HEK293 (cell line): Measurements from ENCODE around the gene CLASP1.

Experiments used
- ELK4 ChIP-seq: IDR thresholded peaks from 2 replicates; pipeline ENCODE4 v1.6.1; 2011; ENCODE audit warnings: mild to moderate bottlenecking, low read depth, low read length, borderline replicate concordance
- GLI2 ChIP-seq: fragments of 450-650 bp; formaldehyde crosslinking; IDR thresholded peaks from 2 replicates; pipeline ENCODE4; 2017; ENCODE audit warnings: missing biosample characterization, missing genetic modification characterization, low read depth, borderline replicate concordance
- GLIS1 ChIP-seq: fragments of 450-650 bp; formaldehyde crosslinking; IDR thresholded peaks from 2 replicates; pipeline ENCODE4 v1.5.1; 2016; ENCODE audit warnings: missing biosample characterization, missing genetic modification characterization
- HIC1 ChIP-seq: fragments of 450-650 bp; formaldehyde crosslinking; IDR thresholded peaks from 2 replicates; pipeline ENCODE4 v1.5.1; 2016; ENCODE audit warnings: missing biosample characterization, missing genetic modification characterization
- KLF16 ChIP-seq: fragments of 450-650 bp; formaldehyde crosslinking; IDR thresholded peaks from 2 replicates; pipeline ENCODE4 v1.5.1; 2017; ENCODE audit warnings: missing biosample characterization, missing genetic modification characterization
- PRDM6 ChIP-seq: fragments of 450-650 bp; formaldehyde crosslinking; IDR thresholded peaks from 2 replicates; pipeline ENCODE4 v1.5.1; 2017; ENCODE audit warnings: missing biosample characterization, missing genetic modification characterization
- RBAK ChIP-seq: fragments of 450-650 bp; formaldehyde crosslinking; IDR thresholded peaks from 2 replicates; pipeline ENCODE4 v1.5.1; 2016; ENCODE audit warnings: missing biosample characterization, missing genetic modification characterization
- SCRT1 ChIP-seq: fragments of 450-650 bp; formaldehyde crosslinking; IDR thresholded peaks from 2 replicates; pipeline ENCODE4 v1.5.1; 2016; ENCODE audit warnings: missing biosample characterization, missing genetic modification characterization, borderline replicate concordance
- ZBTB17 ChIP-seq: fragments of 450-650 bp; formaldehyde crosslinking; IDR thresholded peaks from 2 replicates; pipeline ENCODE4 v1.5.1; 2016; ENCODE audit warnings: missing biosample characterization, missing genetic modification characterization
- ZBTB7A ChIP-seq: fragments of 450-650 bp; formaldehyde crosslinking; IDR thresholded peaks from 2 replicates; pipeline ENCODE4 v1.5.1; 2016; ENCODE audit warnings: low read depth, missing biosample characterization, missing genetic modification characterization
- ZFP3 ChIP-seq: fragments of 450-650 bp; formaldehyde crosslinking; IDR thresholded peaks from 2 replicates; pipeline ENCODE4 v1.5.1; 2016; ENCODE audit warnings: low read depth, missing biosample characterization, missing genetic modification characterization
- ZFP69B ChIP-seq: fragments of 450-650 bp; formaldehyde crosslinking; IDR thresholded peaks from 2 replicates; pipeline ENCODE4 v1.5.1; 2016; ENCODE audit warnings: missing biosample characterization, missing genetic modification characterization
- ZNF112 ChIP-seq: fragments of 450-650 bp; formaldehyde crosslinking; IDR thresholded peaks from 2 replicates; pipeline ENCODE4 v1.5.0; 2017; ENCODE audit warnings: missing biosample characterization, missing genetic modification characterization
- ZNF140 ChIP-seq: fragments of 450-650 bp; formaldehyde crosslinking; IDR thresholded peaks from 2 replicates; pipeline ENCODE4 v1.5.1; 2016; ENCODE audit warnings: missing biosample characterization, missing genetic modification characterization
- ZNF148 ChIP-seq: fragments of 450-650 bp; formaldehyde crosslinking; IDR thresholded peaks from 2 replicates; pipeline ENCODE4 v1.5.0; 2017; ENCODE audit warnings: missing biosample characterization, missing genetic modification characterization, borderline replicate concordance
- ZNF16 ChIP-seq: fragments of 450-650 bp; formaldehyde crosslinking; IDR thresholded peaks from 2 replicates; pipeline ENCODE4 v1.5.1; 2016; ENCODE audit warnings: low read depth, missing biosample characterization, missing genetic modification characterization
- ZNF175 ChIP-seq: fragments of 450-650 bp; formaldehyde crosslinking; IDR thresholded peaks from 2 replicates; pipeline ENCODE4 v1.5.1; 2016; ENCODE audit warnings: missing biosample characterization, missing genetic modification characterization
- ZNF19 ChIP-seq: fragments of 450-650 bp; formaldehyde crosslinking; IDR thresholded peaks from 2 replicates; pipeline ENCODE4; 2016; ENCODE audit warnings: missing biosample characterization, missing genetic modification characterization, low read depth
- ZNF292 ChIP-seq: fragments of 450-650 bp; formaldehyde crosslinking; IDR thresholded peaks from 2 replicates; pipeline ENCODE4 v1.5.1; 2016; ENCODE audit warnings: low read depth, missing biosample characterization, missing genetic modification characterization, borderline replicate concordance
- ZNF302 ChIP-seq: fragments of 450-650 bp; formaldehyde crosslinking; IDR thresholded peaks from 2 replicates; pipeline ENCODE4 v1.5.1; 2016; ENCODE audit warnings: missing biosample characterization, missing genetic modification characterization, low read depth
- ZNF354C ChIP-seq: fragments of 450-650 bp; formaldehyde crosslinking; IDR thresholded peaks from 2 replicates; pipeline ENCODE4 v1.5.1; 2016; ENCODE audit warnings: missing biosample characterization, missing genetic modification characterization, low read depth, borderline replicate concordance
- ZNF394 ChIP-seq: fragments of 450-650 bp; formaldehyde crosslinking; IDR thresholded peaks from 2 replicates; pipeline ENCODE4 v1.5.1; 2016; ENCODE audit warnings: missing biosample characterization, missing genetic modification characterization, mild to moderate bottlenecking, moderate library complexity, borderline replicate concordance
- ZNF571 ChIP-seq: fragments of 450-650 bp; formaldehyde crosslinking; IDR thresholded peaks from 2 replicates; pipeline ENCODE4 v1.5.0; 2017; ENCODE audit warnings: missing biosample characterization, missing genetic modification characterization
- ZNF610 ChIP-seq: fragments of 450-650 bp; formaldehyde crosslinking; IDR thresholded peaks from 2 replicates; pipeline ENCODE4 v1.5.1; 2016; ENCODE audit warnings: missing biosample characterization, missing genetic modification characterization, borderline replicate concordance
- ZNF677 ChIP-seq: fragments of 450-650 bp; IDR thresholded peaks from 2 replicates; pipeline ENCODE4 v1.5.0; 2018; ENCODE audit warnings: missing biosample characterization, mild to moderate bottlenecking, missing genetic modification characterization, moderate library complexity
- ZNF692 ChIP-seq: fragments of 450-650 bp; formaldehyde crosslinking; IDR thresholded peaks from 2 replicates; pipeline ENCODE4 v1.5.1; 2016; ENCODE audit warnings: missing biosample characterization, missing genetic modification characterization
- ZNF704 ChIP-seq: fragments of 450-650 bp; formaldehyde crosslinking; IDR thresholded peaks from 2 replicates; pipeline ENCODE4 v1.5.1; 2016; ENCODE audit warnings: missing biosample characterization, missing genetic modification characterization
- ZSCAN16 ChIP-seq: fragments of 450-650 bp; formaldehyde crosslinking; IDR thresholded peaks from 2 replicates; pipeline ENCODE4 v1.5.1; 2016; ENCODE audit warnings: missing biosample characterization, missing genetic modification characterization
- ZSCAN5A ChIP-seq: fragments of 450-650 bp; formaldehyde crosslinking; IDR thresholded peaks from 2 replicates; pipeline ENCODE4 v1.5.1; 2016; ENCODE audit warnings: missing biosample characterization, missing genetic modification characterization

Gene CLASP1

GRCh38 chr2:121530212-121530705 lies 119.0 kb downstream of the CLASP1 start (continued):
- 0 out of 2 replicates have a peak, but pooled peaks have one; percentile 24 for TF ChIP-seq ZSCAN5A (tag by site-specific recombination)
- no peak for TF ChIP-seq ZNF140
- no peak for TF ChIP-seq ZNF677 (tag by site-specific recombination)
- no peak for TF ChIP-seq ZNF16 (tag by site-specific recombination)
- TF ChIP-seq ZFP69B (tag by site-specific recombination), result no peak
- TF ChIP-seq ELK4, result 0 out of 2 replicates have a peak, but pooled peaks have one; percentile 30
- TF ChIP-seq ZNF19 (tag by site-specific recombination), result no peak
- no peak for TF ChIP-seq ZBTB7A
- TF ChIP-seq ZNF610 (tag by site-specific recombination), result no peak
- no peak for TF ChIP-seq ZSCAN16
- no peak for TF ChIP-seq ZNF112
- TF ChIP-seq PRDM6 (tag by site-specific recombination), result no peak
- TF ChIP-seq ZNF302 (tag by site-specific recombination), result no peak
- TF ChIP-seq ZNF292 (tag by site-specific recombination), result no peak
- no peak for TF ChIP-seq GLI2
- TF ChIP-seq KLF16, result peak; percentile 71; the same call in 1 of the 2 replicates
- TF ChIP-seq ZNF175 (tag by site-specific recombination), result no peak
- no peak for TF ChIP-seq ZFP3 (tag by site-specific recombination)
- TF ChIP-seq ZNF704 (tag by site-specific recombination), result no peak
- TF ChIP-seq HIC1 (tag by site-specific recombination), result no peak
- TF ChIP-seq GLIS1 (tag by site-specific recombination), result peak; percentile 88
- no peak for TF ChIP-seq ZBTB17 (tag by site-specific recombination)
- TF ChIP-seq ZNF692 (tag by site-specific recombination), result no peak
- no peak for TF ChIP-seq RBAK (tag by site-specific recombination)
- no peak for TF ChIP-seq ZNF148 (tag by site-specific recombination)
- no peak for TF ChIP-seq ZNF394 (tag by site-specific recombination)
- TF ChIP-seq ZNF571 (tag by site-specific recombination), result no peak
- TF ChIP-seq ZNF354C (tag by site-specific recombination), result no peak
- TF ChIP-seq SCRT1, result peak; percentile 70; the same call in 1 of the 2 replicates
